T-helper 2 cell treated with Interferon-gamma antibody and Interleukin-4, amounts not matched to agents 100 ng/mL and 5 ng/mL, for 36 hours (primary cell): ENCODE measurements around the gene OPRPN. TPM values are rescaled to one million over a fixed set of nuclear protein-coding genes. Genes with fewer than 3 reads are reported as not detected.

ENCODE experiments used
- total RNA-seq: library from RNA; stranded (reverse); gene quantifications from 2 replicates; pipeline ENCODE4 v1.2.3, GENCODE V29; 2022

The OPRPN gene
- total RNA-seq, 1 donor from 2014 or later: not detected

Other genes starting within 250 kb of the OPRPN start
- gene PRR27, start 243.7 kb upstream of the OPRPN start, total RNA-seq: not detected in 2 replicates
- not detected in 2 replicates for gene ODAM, start 202.2 kb upstream of the OPRPN start, total RNA-seq
- not detected in 2 replicates for gene FDCSP, start 171.8 kb upstream of the OPRPN start, total RNA-seq
- not detected in 2 replicates for gene CSN3, start 155.3 kb upstream of the OPRPN start, total RNA-seq
- not detected in 2 replicates for gene CABS1, start 63.0 kb upstream of the OPRPN start, total RNA-seq
- gene SMR3A, start 37.2 kb upstream of the OPRPN start, total RNA-seq: not detected in 2 replicates
- not detected in 2 replicates for gene SMR3B, start 14.8 kb upstream of the OPRPN start, total RNA-seq
- gene MUC7, start 74.3 kb downstream of the OPRPN start, total RNA-seq: not detected in 2 replicates
- not detected in 2 replicates for gene AMTN, start 120.6 kb downstream of the OPRPN start, total RNA-seq
- gene AMBN, start 194.3 kb downstream of the OPRPN start, total RNA-seq: not detected in 2 replicates
- gene ENAM, start 230.8 kb downstream of the OPRPN start, total RNA-seq: not detected in 2 replicates